ENCODE measurements around the gene UNC79. TPM values are rescaled to one million over a fixed set of nuclear protein-coding genes. Genes with fewer than 3 reads are reported as not detected.

The UNC79 gene
- total and polyA plus RNA-seq, 2 donors (not counting 3 experiments of a cell fraction or from before 2014, with no cell fraction given), result not detected

- FAIRE-seq (no peak), DNase-seq (ENCODE audit: low read depth, low spot score) (no peak)
- no peaks in the 10 kb centered on the region for H3K27me3 ChIP-seq (ENCODE audit: control insufficient read depth in 2 of 2, insufficient read depth in 2 of 2, low read length in 2 of 2)
- dilution Hi-C loops (cut with MboI; ENCODE audit: extremely low pct_ligation_motif_present, low sequenced_read_pairs), result no loop called here
- CTCF ChIA-PET, result no interaction called here
- H3K36me3 ChIP-seq (ENCODE audit: control insufficient read depth in 2 of 2, extremely low read depth in 1 of 2, insufficient read depth in 2 of 2, low read length in 2 of 2), result no peaks in the 10 kb centered on the region
- no peaks in the 10 kb centered on the region for H3K79me2 ChIP-seq (ENCODE audit: control insufficient read depth, insufficient read depth, low read length)
- H3K9ac ChIP-seq (replicated peaks; ENCODE audit: extremely low read depth, insufficient read depth, low read length), result no peak overlapping the region
- no peaks in the 10 kb centered on the region for H4K20me1 ChIP-seq (replicated peaks; ENCODE audit: control insufficient read depth, extremely low read depth, insufficient read depth, low read length)
- TF ChIP-seq GATA2 (IDR thresholded peaks at IDR 0.05; ENCODE audit: insufficient read depth, insufficient read length, low read depth, low read length) (no peak), FOS (IDR thresholded peaks at IDR 0.05; ENCODE audit: borderline replicate concordance, insufficient read depth, low read length) (no peak), MYC (IDR thresholded peaks at IDR 0.05; ENCODE audit: low read depth, low read length) (no peak), JUN (IDR thresholded peaks at IDR 0.05; ENCODE audit: borderline replicate concordance, insufficient read depth, insufficient read length, low read depth) (no peak), CTCF (IDR thresholded peaks at IDR 0.05; ENCODE audit: extremely low read depth in 1 of 2, insufficient read depth in 1 of 2, low read depth in 1 of 2, low read length in 2 of 2) (no peak), POLR2AphosphoS5 (IDR thresholded peaks at IDR 0.05; ENCODE audit: insufficient read depth, low read depth, low read length) (no peak), MAX (IDR thresholded peaks at IDR 0.05; ENCODE audit: insufficient read depth, insufficient read length) (no peak), POLR2A (IDR thresholded peaks at IDR 0.05; ENCODE audit: low read depth, low read length) (no peak), EZH2 (IDR thresholded peaks at IDR 0.05; ENCODE audit: borderline replicate concordance, low read depth, low read length, severe bottlenecking) (no peak)
- no peaks in the 10 kb centered on the region for H3K4me1 ChIP-seq (ENCODE audit: control insufficient read depth, extremely low read depth, insufficient read depth, low read length)
- intact Hi-C loops (cut with micrococcal nuclease), result no loop called here
- no peak overlapping the region for H2AFZ ChIP-seq (ENCODE audit: low read depth, low read length)
- no peaks in the 10 kb centered on the region for H3K9me1 ChIP-seq (replicated peaks; ENCODE audit: control insufficient read depth, extremely low read depth, insufficient read depth, low read length)
- H3K4me2 ChIP-seq (ENCODE audit: insufficient read depth, low read length), result no peak overlapping the region
- POLR2A ChIA-PET, result no interaction called here
- no peaks in the 10 kb centered on the region for H3K9me3 ChIP-seq (replicated peaks; ENCODE audit: control insufficient read depth, insufficient read depth, low read length)
- no peak overlapping the region for H3K27ac ChIP-seq (ENCODE audit: insufficient read depth, low read depth, low read length)
- H3K4me3 ChIP-seq (replicated peaks in 1 of 3; ENCODE audit: insufficient read depth in 1 of 3, low read depth in 1 of 3, low read length in 3 of 3), result no peak overlapping the region
- BruUV-seq (replicated peaks), result no TSS peak
Measured at GRCh38 chr14:93643127-93643526, 212.4 kb downstream of the UNC79 start.

Measured in endothelial cell of umbilical vein (primary cell).